SU-DHL-6 (cell line): Measurements from ENCODE around the gene ARHGDIA.

Experiments used
- EZH2phosphoT487 ChIP-seq: fragments of 200-600 bp; sonication (generic), shearing (Covaris generic); conservative IDR thresholded peaks from 2 replicates; pipeline ENCODE4 v1.6.1; 2018; ENCODE audit warnings: mild to moderate bottlenecking, antibody characterized with exemption, low read length, moderate library complexity, mixed read lengths
- TF ChIP-seq, protein P1 (sequence below): fragments of 200-600 bp; sonication (generic); IDR thresholded peaks from one replicate; pipeline ENCODE4 v1.5.1; 2017; ENCODE audit warnings: antibody characterized with exemption, mild to moderate bottlenecking, low read length, moderate library complexity; ENCODE audit not compliant: insufficient read depth, poor library complexity, severe bottlenecking

DNA sequence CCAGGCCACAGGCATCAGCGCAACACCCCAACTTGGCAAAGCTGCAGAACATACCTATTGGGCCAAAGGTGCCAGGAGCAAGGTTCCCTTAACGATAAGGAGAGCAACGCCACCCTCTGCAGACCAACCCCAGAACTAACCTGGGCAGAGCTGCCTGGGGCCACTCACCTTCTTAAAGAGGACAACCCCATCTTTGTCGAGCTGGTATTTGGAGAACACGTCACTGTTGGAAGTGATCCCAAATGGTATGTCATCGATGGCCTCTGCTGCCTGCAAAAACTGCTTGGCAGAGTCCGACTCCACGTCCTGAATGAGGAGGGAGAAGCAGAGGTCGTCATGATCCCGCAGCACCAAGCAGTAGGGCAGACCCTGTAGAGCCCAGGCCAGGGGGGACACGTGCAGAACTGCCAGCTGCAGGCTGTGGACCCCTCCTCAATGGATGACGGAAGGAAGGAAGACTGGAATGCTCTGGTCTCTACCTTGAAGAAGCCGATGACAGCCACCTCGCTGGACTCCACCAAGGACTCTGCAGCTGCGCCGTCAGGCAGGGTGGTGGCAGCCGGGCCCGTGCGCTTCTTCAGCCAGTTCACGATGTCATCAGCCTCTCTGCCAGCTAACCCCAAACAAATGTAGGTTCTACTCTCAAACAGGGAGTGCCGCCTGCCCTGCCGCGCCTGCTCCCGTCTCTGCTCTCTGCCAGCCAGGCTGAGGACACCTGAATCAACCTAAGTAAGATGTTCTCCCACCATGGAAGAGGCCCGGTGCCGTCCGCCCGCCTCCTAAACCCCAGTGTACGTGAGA, 16.0 kb downstream of the ARHGDIA start:
- TF ChIP-seq, protein P1, sequence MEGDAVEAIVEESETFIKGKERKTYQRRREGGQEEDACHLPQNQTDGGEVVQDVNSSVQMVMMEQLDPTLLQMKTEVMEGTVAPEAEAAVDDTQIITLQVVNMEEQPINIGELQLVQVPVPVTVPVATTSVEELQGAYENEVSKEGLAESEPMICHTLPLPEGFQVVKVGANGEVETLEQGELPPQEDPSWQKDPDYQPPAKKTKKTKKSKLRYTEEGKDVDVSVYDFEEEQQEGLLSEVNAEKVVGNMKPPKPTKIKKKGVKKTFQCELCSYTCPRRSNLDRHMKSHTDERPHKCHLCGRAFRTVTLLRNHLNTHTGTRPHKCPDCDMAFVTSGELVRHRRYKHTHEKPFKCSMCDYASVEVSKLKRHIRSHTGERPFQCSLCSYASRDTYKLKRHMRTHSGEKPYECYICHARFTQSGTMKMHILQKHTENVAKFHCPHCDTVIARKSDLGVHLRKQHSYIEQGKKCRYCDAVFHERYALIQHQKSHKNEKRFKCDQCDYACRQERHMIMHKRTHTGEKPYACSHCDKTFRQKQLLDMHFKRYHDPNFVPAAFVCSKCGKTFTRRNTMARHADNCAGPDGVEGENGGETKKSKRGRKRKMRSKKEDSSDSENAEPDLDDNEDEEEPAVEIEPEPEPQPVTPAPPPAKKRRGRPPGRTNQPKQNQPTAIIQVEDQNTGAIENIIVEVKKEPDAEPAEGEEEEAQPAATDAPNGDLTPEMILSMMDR = no peak
- no peak for TF ChIP-seq EZH2phosphoT487
